ENCODE measurements around the gene MMP7.

MMP7 gene, protein sequence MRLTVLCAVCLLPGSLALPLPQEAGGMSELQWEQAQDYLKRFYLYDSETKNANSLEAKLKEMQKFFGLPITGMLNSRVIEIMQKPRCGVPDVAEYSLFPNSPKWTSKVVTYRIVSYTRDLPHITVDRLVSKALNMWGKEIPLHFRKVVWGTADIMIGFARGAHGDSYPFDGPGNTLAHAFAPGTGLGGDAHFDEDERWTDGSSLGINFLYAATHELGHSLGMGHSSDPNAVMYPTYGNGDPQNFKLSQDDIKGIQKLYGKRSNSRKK

DNA sequence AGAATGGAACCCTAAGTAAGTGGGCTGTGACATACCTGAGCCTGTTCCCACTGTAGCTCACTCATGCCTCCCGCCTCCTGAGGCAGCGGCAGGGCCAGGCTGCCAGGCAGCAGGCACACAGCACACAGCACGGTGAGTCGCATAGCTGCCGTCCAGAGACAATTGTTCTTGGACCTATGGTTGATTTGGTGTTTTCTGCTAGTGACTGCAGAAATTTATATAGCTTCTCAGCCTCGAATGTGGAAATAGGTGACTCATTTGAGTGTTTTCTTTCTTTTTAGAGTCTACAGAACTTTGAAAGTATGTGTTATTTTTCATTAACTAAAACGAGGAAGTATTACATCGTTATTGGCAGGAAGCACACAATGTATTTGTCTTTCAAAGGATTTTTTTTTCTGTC lies at the start of gene MMP7:
TSS of gene MMP7 (minus strand) at position 190 of the 400 bp plus-strand sequence. CDS start at position 143, 47 bp downstream.
- DNase-seq = no peak

DNA sequence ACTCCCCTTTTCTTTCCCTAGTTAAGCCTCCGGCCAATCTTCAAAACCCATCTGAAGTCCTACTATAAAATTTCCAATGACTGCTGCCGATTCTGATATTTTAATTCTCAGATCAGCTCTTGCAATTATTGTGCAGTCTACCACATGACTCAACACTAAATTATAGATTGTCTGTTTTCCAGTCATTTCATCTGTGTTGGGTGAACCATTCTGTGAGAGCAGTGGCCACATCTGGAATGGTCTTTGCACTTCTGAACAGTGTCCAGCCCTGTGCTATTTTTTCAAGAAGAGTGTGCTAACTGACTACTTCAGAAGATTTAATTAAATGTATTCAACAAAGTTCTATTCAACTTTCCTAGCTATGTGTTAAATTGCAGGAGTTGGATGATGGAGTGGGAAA lies 47.2 kb upstream of the MMP7 start:
- DNase-seq = no peak

DNA sequence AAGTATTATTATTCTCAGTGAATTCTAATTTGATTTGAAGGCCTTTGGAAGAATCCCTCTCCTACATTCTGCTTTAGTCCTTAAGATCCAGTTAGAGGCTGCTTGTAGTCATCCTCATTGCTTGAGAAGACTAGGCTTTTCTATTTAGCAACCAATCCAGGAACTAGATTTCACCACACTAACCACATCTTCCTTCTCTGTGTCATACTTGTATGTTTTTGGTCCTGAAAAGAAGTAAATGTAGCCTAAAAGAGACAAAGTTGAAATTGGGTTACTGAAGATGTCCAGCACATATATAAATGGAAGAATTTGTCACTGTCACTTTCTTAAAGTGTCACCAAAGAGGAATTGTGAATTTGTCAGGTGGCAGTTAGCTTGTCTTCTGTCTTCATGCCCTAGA lies 46.6 kb upstream of the MMP7 start:
- no peak for DNase-seq

DNA sequence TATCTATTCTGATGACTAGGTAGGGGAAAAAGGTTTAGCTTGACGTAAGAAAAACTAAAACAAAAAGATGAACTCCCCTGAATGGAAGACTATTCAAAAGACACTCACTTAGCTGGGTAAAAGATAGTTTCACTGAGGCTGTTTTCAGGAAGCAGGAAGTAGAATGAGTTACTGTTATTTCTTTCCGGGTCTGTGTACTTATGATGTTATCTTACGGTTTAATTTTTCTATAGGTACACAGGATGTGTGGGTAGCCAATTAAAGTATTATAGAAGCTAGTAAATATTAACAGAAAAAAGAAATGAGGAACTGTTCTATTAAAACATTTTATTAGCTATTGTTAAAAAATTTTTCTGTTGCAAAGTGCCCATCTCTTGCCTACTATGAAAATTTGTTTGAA lies 45.8 kb upstream of the MMP7 start:
- DNase-seq = no peak

DNA sequence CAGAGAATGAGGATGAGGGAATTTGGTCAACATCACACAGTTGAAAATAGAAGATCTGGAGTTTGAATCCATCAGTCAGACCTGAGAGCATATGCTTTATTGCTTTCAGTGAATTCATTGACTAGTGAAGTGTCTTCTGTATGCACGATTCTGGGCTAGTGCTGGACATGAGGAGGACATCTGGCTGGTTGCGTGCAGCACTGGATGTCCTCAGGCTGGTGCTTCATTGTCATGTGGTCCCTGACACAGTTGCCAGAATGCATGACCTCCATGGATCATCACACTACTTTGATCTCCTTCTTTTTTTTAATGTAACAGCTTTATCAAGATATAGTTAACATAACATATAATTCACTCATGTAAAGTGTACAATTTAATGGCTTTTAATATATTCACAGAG lies 44.5 kb upstream of the MMP7 start:
- no peak for DNase-seq

DNA sequence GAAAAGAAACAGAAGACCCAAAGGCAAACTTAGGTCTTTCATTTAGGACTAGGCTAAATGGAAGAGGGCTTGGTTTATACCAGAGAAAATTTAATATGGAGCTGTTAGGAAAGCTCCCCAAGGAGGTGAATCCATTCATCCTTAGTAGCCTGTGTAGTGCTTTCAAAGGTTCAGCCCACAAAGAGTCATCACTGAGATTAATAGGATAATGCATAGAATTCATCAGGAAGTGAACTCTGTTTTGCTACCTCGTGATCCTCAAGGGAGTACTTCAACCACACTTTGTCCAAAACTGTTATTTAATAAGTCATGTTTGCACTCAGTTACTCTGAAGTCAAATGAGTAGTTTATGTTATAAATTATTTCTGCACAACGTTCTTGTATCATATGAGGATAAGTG lies 43.3 kb upstream of the MMP7 start:
- no peak for DNase-seq

DNA sequence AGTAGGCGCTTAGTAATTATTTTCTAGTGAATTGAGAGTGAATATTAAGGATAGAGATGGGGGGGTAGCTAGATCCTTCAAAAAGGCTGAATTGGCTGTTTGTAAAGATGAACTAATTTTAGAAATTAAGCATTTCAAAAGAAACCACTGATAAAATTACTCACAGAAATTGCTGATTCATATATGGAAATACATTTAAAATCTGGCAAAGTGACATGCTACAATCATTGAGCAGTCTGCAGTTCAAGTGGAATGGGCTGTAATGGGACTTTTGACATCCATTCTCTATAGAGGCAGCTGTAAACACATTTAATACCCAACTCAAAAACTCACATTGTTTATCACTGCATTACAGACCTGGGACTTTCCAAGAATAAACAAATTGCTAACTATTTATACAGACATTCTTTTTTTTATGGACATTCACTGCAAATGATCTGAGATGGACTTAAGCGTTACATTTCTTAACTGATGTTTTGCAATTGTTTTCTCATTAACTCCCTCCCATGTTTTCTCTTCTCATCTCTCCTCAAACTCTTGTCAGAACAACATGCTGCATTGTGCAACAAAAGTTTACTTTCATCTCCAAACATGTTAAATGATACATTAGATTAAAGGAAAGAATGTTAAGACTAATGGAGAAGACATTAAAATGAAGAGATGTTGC lies 42.1 kb upstream of the MMP7 start:
- no peak for DNase-seq

DNA sequence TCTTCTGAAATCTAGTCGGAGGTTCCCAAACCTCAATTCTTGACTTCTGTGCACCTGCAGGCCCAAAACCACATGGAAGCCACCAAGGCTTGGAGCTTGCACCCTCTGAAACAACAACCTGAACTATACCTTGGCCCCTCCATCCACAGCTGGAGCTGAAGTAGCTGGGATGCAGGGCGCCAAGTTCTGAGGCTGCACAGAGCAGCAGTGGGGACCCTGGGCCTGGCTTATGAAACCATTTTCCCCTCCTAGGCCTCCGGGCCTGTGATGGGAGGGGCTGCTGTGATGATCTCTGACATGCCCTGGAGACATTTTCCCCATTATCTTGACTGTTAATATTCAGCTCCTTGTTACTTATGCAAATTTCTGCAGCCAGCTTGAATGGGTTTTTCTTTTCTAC lies 38.3 kb upstream of the MMP7 start:
- no peak for DNase-seq

DNA sequence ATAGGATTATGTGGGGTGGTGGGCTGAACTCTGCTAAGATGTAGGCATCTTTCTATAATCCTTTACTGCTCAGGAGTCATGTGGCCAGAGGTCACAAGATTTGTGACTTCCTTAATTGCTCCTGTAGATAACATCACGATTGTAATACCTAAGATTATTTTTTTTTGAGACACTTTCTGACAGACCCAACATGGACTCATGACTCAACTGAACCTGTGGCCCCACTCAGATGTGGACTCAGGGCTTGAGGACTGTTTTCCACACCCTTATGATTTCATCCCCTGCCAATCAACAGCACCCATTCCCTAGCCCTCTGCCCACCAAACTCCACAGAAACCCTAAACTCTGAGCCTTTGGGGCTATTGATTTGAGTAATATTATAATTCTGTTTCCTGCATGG lies 35.6 kb upstream of the MMP7 start:
- DNase-seq = no peak

DNA sequence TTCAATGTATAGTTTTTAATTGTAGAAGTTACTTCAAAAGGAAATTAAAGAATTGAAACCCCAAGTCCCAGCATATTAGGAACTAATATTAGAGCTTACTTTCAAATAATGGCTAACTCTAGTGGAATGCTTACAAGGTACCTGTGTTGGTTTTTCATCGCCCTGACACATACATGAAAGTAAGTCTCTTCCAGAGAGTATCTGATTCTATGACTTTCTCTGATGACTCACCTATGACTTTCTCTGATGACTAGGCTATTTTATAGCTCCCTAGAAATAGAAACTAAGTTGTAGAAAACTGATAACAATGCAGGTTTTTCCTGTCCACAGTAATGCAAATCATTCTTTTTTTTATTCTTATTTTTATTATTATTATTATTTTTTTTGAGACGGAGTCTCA lies 33.6 kb upstream of the MMP7 start:
- DNase-seq = no peak

DNA sequence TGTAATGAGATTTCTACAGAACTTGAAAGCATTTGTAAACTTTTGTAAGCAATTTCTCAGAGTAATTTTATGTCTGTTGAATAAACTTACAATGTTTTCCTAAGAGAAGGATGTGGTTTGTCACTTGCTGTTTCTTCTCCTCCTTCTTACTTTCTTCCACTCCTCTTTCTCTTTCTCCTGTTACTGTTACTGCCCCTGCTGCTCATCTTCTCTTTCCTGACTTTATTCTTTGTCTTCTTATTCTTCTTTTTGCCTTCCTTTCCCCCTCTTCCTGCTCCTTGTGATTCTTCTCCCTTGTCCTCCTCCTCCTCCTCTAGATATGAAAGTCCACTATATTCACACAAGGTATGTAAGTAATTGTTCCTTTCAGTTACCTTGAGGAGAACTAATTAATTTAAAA lies 31.1 kb upstream of the MMP7 start:
- DNase-seq = no peak

DNA sequence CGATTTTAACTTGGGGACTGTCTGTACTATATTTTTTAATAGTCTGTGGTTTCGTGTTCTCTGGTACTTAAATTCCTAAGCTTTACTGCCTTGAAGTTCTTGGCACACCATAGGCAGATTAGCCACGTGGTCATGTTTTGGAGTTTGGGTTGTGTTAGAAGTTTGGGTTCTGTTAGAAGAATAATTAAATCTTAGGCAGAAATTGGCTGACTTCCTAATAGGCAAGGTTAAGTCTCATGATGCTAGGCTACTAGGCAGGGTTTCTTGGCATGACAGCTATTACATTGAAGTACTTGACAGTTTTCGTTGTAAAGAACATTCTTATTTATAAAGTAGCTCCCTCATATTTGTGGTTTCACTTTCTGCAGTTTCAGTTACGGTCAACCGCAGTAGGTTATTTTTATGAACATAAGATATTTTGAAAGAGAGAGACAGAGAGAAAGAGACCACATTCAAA lies 30.0 kb upstream of the MMP7 start:
- no peak for DNase-seq

DNA sequence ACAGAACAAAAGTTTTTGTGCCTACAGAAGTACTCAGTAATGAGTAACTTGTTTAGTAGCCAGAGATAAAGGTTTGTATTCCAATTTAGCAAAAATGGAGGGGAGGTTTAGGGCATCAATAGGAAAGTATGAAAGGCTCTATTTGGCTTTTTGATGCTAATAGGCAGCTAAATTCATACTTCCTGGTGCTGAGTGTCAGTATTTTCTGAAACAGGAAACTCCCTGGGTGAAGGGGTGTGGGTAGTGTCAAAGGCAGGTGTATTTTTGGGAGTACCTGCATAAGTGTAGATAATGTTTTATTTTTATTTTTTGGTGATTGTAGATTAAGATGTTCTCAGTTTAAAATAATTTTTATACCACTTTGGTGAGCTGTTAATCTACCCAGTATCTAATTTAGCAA lies 29.3 kb upstream of the MMP7 start:
- no peak for DNase-seq

DNA sequence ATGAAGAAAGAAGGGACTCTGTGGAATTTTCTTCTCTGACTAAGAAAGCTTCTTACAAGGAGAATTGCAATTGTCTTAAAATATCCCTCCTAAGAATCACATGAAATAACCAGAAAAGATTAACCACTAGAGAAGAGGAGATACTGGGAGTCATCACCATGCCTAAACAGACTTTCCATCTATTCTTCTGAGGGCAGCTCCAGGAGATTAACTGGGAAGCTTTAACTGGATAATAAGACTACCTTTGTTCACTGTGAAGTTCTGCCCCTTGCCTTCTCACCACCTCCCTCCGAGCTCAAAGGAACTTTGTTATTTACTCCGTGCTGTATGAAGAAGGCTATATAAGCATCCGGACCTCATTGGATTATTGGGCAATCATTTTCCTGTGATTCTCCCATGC lies 24.5 kb upstream of the MMP7 start:
- DNase-seq = no peak

DNA sequence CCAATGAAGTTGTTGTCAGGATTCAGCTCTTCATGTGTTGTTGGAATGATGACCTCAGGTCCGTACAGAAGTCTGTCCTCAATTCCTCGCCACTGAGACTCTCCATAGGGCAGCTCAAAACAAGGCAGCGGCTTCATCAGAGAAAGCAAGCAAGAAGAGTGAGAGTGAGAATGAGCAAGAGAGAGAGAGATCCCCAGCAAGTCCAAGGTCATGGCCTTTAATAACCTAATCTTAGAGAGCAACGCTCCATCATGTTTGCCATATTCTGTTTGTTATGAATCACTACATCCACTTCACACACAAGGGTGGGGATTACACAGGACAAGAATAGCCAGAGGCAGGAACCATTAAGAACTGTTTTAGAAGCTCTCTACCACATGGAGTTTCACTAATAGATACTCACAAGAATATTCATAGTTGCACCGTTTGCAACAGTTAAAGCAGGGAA lies 23.3 kb upstream of the MMP7 start:
- no peak for DNase-seq

DNA sequence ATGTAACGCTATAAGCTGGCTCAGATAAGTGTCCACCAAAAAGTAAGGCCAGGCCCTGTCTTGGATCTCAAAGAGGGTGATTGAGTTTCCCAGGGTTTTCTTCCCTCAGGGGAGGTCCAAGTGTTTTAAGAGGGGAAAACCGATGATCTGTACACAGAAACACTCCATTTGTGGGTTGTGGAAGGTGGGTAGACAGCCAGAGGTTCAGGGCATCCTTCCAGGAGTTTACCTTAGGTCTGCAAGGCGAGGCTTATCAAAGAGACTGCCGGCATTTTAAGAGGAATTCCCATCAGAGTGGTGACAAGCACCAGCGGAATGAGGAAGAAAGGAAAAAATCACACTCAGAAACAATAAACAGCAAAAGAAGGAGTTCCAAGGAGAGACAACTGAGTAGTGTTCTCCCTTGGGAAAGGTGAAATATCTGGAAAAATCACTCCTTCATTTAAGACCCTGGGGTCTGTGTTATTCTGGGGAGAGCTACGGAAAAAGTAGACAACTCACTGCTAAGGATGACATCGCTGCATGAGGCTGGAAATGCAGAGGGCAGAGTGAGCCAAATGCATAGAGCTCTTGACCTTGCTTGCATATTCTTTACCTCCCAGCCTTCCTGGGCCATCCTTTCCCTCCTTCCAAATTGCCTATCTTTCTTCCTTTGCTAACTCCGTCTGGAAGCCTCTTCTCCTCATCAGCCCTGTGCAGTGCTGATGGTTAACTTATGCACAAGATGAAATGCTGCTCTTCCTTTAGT lies 22.1 kb upstream of the MMP7 start:
- no peak for DNase-seq

DNA sequence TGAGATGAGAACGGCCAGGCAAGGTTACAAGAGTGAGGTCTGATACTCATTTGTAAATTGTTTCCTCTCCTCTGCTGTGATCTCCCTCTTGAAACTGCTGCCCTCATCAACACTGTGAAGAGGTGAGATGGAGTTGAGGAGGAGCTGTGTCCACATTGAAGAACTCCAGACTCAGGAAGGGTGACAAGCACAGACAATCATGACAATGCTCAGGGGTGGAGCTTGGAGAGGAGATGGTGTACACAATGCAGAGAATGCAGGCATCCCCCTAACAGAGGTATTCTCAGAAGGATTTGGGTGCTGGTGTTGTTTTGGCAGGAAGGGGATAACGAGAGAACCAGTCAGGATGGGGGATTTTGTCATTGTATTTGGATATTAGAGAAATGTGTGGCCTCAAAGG lies 21.5 kb upstream of the MMP7 start:
- no peak for DNase-seq

DNA sequence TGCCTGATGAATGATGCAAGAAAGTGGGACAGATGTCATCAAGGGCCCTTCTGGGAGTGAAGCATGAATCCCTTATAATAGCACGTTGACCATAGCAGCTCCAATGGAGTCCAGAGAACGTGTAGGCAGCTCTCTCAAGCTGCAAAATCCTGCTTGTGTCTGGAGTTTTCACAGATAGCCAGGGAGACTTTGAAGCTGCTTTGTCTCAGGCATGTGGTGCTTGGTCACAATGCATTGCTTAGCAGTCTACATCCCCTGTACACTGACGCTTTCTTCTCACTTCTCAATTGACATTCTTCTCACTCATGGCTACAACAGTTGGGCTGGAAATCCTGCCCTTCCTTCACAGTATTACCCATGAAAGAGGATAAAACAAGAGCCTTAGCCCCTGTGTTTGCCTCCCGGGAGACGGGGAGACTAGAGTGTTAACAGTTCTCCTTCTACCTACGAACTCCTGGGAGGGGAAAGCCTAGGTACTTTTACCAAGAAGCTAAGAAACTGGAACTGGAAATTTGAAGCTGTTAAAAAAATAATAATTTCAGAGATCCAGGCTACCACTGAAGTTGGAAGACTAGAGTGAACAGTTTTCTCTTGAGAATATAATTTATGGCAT lies 20.7 kb upstream of the MMP7 start:
- DNase-seq = no peak

DNA sequence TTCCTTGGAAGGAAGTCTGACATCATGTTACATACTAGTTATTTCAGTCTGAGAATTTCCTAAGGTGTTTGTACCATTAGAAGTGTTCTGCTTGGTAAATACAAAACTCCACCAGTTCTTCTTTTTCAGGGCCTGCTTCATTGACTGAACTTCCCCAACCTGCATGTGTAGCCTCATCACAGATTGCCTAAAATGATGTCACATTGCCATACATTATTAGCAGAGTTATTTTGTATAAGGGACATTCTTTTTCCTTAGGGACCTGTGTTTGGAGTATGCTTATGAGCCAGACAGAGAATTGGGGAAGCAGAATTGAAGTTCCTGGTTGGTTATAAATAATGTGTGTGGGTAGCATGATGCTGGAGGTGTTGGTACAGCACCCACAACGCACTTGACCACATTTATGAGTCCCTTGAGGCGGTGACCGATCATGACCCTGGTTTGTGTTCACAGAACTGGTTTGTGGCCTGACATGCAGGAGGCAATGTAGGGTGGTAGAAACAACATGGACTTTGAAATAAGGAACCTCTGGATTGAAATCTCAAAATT lies 16.4 kb upstream of the MMP7 start:
- DNase-seq = no peak

DNA sequence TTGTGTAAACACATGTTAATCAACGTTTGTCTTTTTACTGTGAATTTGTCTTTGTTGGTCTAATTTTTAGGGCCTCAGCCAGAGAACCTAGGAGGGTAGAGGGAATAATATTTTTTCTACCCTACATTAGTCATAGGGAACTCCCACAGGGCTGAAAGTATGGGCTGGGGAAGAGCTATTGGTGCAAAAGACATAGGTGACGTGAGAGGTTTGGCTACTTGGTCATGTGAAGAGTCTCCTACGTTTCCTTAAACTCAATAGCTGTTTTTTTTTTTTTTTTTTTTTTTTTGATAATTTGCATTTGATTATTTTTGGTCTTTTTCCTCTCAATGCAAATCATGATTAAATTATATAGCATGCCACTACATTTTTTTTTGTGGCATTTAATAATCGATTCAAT lies 15.9 kb upstream of the MMP7 start:
- no peak for DNase-seq

DNA sequence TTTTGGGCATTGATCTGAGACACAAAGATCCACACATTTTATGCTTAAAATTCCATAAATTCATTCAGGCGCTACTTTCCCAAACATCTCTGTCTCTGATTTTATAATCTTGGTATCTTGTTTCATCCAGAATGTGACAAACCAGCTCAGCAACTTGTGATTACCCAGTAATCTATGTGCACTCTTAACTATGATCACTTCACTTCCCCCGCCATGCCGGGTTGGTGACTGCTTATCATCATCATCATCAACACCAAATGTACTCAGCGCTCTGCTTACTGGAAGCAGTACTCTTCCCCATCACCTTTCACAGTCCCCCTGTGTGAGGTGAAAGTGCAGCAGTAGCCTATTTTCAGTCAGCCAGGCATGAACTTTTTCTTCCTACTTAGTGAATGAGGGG lies 15.2 kb upstream of the MMP7 start:
- DNase-seq = no peak

DNA sequence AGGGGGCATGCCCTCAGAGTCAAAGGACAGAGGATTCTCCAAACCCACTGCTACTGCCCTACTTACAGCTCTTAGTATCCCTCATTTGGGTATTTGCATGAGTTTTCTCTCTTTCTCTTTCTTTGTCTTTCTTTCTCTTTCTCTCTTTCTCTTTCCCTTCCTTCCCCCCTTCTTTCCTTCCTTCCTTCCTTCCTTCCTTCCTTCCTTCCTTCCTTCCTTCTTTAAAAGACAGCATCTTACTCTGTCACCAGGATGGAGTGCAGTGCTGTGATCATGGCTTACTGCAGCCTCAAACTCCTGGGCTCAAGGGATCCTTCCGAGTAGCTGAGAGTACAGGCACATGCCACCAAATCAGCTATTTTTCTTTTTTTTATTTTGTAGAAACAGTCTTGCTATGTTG lies 14.0 kb upstream of the MMP7 start:
- DNase-seq = no peak

DNA sequence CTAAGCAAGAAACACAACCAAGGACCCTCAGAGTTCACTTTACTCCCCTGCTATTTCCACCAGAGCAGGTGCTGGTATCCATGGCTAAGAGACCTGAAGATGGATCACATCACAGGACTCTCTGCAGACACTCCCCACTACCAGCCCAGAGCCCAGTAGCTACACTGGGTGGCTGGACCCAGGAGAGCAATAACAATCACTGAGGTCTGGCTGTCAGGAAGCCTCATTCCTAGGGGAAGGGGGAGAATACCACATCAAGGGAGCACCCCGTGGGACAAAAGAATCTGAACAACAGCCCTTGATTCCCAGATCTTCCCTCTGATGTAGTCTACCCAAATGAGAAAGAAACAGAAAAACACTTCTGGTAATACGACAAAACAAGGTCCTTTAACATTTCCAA lies 9.0 kb upstream of the MMP7 start:
- no peak for DNase-seq

Measured in NCI-H1105 treated with DMSO at 0.1 percent for 48 hours (cell line).